Stimulated activated CD8-positive, alpha-beta memory T cell treated with anti-CD3 and anti-CD28 coated beads, Interleukin-4, amount 100 ng/mL, for 48 hours (primary cell): ENCODE results near the gene SIGLEC1.

ENCODE experiments used
- DNase-seq: peaks from one replicate; pipeline ENCODE4 v3.0.0-alpha.2; 2020

The SIGLEC1 gene

GRCh38 chr20:3697588-3698305 is 14.7 kb downstream of the SIGLEC1 start:
- DNase-seq, result no peak

DNA sequence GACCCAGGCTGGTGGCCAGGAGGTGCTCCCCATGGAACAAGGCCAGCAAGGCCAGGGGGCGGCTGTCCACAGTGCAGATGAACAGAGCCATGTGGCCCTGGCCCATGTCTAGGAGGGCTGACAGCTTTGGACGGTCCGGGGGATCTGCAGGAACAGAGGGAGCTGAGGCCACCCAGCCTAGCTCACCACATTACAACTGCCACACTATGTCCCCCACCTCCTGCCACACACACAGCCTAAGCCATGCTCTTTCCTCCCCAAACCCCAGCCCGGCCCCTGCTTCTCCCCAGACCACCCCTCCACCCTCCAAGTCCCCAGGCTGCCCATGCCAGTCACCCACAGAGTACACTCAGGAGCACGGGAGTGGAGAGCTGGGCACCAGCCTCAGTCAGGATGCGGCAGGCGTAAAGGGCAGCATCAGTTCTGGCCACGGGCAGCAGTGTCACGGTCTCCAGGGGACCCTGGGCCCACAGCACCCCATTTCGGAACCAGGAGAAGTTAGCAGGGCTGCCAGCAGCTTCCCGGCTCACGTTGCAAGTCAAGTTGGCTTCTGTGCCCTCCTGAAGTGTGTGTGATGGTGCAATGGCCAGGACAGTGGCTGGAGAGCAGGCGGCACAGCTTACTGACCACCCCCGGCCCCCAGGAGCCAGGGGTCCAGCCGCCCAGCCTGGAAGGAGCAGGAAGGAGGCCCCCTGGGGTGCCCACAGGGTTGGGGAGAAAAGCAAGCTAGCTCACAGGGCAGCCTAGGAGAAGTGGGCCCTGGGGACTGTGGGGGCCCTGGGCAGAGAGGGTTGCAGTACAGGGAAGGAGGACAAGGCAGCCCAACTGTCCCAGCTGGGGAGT is 15.4 kb downstream of the SIGLEC1 start:
- DNase-seq, result no peak

DNA sequence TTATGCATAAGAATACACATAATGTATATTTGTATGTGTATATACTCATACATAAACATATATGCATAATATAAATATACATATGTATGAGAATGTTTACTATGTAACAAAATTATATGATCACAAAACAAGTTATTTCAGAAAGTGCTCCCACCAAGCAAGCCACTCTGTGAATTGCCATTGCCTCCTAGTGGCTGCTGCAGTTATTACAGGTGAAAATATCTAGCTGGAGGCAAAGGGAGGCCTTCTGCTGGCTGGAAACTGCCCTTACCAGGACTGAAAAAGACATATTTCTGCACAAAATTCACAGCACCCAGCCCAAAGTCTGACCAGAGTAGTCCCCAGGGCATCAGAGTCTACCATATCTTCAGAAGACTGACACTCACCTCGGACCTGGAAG is 16.2 kb downstream of the SIGLEC1 start:
- no peak for DNase-seq

DNA sequence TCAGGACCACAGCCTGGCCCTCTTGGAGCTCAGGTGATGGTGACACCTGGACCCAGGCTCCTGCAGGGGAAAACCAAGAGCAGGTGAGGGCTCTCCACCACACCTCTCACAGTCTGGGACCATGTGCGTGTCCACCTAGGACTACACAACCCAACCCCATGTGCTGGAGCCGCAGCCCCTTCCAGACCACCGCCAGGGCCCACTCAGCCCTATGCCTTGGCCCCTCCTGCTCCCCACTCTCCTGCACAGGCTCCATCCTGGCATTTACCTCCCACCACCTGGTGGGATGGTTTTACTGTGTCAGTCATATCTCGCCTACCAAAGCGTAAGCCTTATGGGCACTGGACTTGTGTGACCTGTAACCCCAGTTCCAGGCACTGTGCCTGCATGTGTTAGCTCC is 17.5 kb downstream of the SIGLEC1 start:
- no peak for DNase-seq

DNA sequence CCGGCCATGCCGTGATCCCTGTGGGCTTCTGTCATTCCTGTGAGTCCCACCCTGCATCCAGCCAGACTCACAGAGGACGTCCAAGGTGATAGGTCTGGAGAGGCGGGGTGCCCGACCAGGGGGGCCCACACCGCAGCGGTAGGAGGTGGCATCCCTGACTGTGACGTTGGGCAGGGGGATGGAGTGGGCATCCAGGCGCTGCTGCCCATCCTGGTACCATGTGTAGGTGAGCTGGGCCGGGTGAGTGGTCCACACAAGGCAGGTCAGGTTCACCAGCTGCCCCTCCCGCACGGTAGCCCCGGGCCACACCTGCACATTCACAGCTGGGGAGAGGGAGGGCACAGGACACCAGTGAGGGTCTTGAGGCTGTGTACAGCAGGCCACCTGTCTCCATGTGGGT is 19.0 kb downstream of the SIGLEC1 start:
- DNase-seq, result no peak

- no peak for DNase-seq
These were observed 19.6 kb downstream of the SIGLEC1 start for GRCh38 chr20:3692706-3693294.

DNA sequence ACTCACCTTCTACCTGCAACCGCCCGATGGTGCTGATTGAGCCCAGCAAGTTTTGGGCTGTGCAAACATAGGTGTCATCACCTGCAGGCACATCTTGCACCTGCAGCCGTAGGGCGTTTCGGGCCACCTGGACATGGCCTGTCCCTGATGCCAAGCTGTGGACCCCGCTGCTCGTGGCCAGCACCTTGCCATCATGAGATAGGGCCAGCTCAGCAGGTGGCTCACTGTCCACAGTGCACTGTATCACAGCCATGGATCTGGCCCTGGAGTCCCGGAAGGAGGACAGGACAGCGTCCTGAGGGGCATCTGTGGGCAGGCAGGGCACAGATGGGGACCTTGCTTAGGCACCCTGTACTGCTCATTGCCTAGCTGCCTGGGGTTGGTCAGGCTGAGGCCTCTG is 20.5 kb downstream of the SIGLEC1 start:
- no peak for DNase-seq

GRCh38 chr20:3691306-3691705 is 21.1 kb downstream of the SIGLEC1 start:
- no peak for DNase-seq

DNA sequence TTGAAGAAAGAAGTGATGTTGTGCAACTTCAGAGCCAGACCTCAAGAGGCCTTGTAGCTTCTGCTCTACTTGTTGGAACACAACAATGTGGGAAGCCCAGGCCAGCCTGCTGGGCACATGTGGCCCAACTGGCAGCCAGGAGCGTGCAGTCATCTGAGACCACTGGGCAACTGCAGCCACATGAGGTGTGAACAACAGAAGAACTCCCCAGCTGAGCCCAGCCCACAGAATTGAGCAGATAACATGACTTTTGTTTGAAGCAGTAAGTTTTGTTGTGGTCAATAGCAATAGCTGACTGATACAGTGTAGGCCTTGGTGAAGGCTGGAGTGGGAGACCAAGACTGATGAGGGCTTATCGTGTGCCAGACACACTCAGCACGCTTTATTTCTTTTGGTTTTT is 22.0 kb downstream of the SIGLEC1 start:
- DNase-seq, result no peak

- no peak for DNase-seq
These were observed 22.4 kb downstream of the SIGLEC1 start for GRCh38 chr20:3689978-3690377.

DNA sequence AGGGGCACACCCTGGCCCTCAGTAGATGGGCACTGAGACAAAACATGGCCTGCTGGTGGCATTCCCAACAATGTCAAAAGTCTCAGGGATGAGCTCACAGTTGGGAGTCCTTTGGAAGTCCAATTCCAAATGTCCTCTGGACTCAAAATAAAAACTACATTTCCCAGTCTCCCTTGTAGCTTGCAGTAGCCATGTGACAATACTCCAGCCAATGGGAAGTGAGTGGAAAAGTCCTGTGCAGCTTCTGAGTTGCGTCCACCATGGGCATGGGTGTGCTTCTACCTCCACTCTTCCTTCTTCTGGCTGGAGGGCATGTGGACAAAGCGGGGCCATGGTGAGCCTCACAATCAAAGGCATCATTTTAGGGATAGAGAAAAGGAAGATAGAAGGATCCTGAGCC is 24.7 kb downstream of the SIGLEC1 start:
- no peak for DNase-seq

GRCh38 chr20:3686867-3687321 is 25.5 kb downstream of the SIGLEC1 start:
- DNase-seq, result no peak

- no peak for DNase-seq
These were observed 26.0 kb downstream of the SIGLEC1 start for GRCh38 chr20:3686421-3686820.

GRCh38 chr20:3685341-3685740 is 27.1 kb downstream of the SIGLEC1 start:
- no peak for DNase-seq

GRCh38 chr20:3681931-3682781 is 30.2 kb downstream of the SIGLEC1 start, which contains the start of gene ADAM33:
Gene ADAM33 (minus strand): TSS chr20:3682010. CDS start chr20:3682004, 6 bp downstream.
- DNase-seq, result no peak

- no peak for DNase-seq
These were observed 31.0 kb downstream of the SIGLEC1 start for GRCh38 chr20:3681352-3681930.

GRCh38 chr20:3680701-3681351 is 31.6 kb downstream of the SIGLEC1 start:
- no peak for DNase-seq

DNA sequence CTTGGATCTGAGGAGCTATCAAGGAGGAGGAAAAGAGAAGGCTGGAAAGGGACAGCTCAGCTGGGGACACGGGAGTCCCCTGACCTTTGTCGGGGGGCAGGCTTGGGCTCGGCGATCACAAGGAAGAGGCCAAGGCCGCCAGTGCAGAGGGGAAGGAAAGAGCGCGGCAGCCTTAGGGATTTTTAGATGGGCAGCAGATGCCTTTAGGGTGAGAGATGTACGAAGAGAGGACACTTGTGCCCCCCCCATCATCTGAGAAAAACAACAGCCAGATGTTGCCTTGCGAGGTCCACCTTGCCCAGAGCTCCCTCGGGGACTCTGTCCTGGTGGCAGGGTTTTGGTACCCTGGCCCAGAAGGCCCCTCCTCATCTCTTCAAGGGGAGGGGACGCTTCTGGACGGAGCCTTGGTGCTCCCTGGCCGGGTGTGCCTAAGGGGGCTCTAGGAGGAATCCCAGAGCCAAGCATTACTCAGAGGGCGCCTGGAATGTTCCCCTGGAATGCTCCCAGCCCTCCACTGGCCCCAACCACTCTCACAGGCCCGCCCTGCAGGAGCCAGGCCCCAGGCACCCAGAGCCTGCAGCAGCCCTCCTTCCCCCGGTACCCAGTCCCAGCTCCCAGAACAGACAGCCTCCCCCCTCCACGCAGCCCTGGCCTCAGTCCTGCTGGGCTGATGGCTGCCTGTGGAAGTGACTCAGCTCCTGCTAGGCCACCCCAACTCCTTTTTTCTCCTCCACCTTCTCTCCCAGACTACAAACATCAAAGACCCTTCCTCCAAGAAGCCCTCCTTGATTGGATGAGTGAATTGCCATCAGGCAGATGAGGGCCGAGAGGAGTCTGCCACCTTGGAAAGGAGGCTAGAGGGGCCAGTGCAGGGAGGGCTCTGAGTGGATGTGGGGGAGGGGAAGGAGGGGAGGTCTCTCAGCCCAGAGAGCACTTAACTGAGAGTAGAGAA is 32.4 kb downstream of the SIGLEC1 start:
- no peak for DNase-seq

GRCh38 chr20:3678856-3679720 is 33.3 kb downstream of the SIGLEC1 start:
- no peak for DNase-seq

DNA sequence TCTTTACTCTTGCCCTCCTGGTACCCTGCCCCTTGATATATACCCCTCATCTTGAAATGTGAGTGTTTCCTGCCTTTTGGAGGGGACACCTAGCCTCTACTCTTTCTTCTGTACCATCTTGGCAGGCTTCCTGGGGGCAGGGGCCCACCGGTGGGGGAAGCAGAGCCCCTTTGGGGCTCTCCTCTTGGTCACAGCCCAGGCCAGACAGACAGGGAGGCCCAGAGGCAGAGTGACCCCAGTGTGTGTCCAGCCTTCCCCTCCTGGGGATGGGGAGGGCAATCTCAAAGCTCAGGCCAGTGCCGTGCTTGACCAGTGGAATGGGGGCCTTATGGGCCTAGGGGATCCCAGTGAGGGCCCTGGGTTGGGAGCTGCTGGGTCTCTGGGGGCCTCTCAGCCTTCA is 34.2 kb downstream of the SIGLEC1 start:
- no peak for DNase-seq
